OCI-LY7 (cell line): ENCODE results near the gene LATS2. TPM values are rescaled to one million over a fixed set of nuclear protein-coding genes. Genes with fewer than 3 reads are reported as not detected.

ENCODE experiments used
- BruUV-seq: library from RNA; stranded (reverse); fragments of 400-500 nt; replicated peaks from 2 replicates; lab custom pipeline; 2021; lab: Mats Ljungman, UMichigan
- CTCF ChIA-PET: fragments of 300-600 bp; sonication (Branson Sonifier 250); formaldehyde crosslinking; loops from one replicate; lab custom pipeline; 2022; ENCODE audit warnings: antibody characterized with exemption; ENCODE audit not compliant: unreplicated experiment; lab: Charles Lee
- POLR2A ChIA-PET: fragments of 300-600 bp; sonication (Branson Sonifier 250); formaldehyde crosslinking; loops from one replicate; lab custom pipeline; 2022; ENCODE audit warnings: antibody characterized with exemption; lab: Charles Lee
- DNase-seq: peaks from one replicate; pipeline ENCODE4 v3.0.0-alpha.2; 2015; ENCODE audit warnings: low spot score
- H2AFZ ChIP-seq: fragments of 200-600 bp; sonication (generic), shearing (Covaris generic); 2 replicates; pipeline ENCODE4 v1.6.1; 2014; ENCODE audit warnings: mild to moderate bottlenecking, antibody characterized with exemption, low read length, moderate library complexity
- H3K27ac ChIP-seq: fragments of 200-600 bp; sonication (generic); 2 replicates; pipeline ENCODE4 v1.5.1; 2014; ENCODE audit warnings: mixed run types, low read depth, mild to moderate bottlenecking, moderate library complexity, low read length, inconsistent platforms; ENCODE audit not compliant: poor library complexity, severe bottlenecking
- H3K36me3 ChIP-seq: fragments of 200-600 bp; sonication (generic); 2 replicates; pipeline ENCODE4 v1.6.1; 2014; ENCODE audit warnings: mild to moderate bottlenecking, antibody characterized with exemption, low read length, moderate library complexity, mixed read lengths; ENCODE audit not compliant: insufficient read depth
- H3K4me1 ChIP-seq: fragments of 200-600 bp; sonication (generic); 2 replicates; pipeline ENCODE4 v1.5.1; 2014; ENCODE audit warnings: mild to moderate bottlenecking, low read length; ENCODE audit not compliant: insufficient read depth, poor library complexity, severe bottlenecking
- H3K4me2 ChIP-seq: fragments of 200-600 bp; sonication (generic); 2 replicates; pipeline ENCODE4 v1.6.1; 2014; ENCODE audit warnings: mild to moderate bottlenecking, low read length
- H3K4me3 ChIP-seq: fragments of 200-600 bp; sonication (generic); 2 replicates; pipeline ENCODE4 v1.5.1; 2014; ENCODE audit warnings: mild to moderate bottlenecking, low read depth, low read length; ENCODE audit not compliant: poor library complexity, severe bottlenecking
- H3K79me2 ChIP-seq: fragments of 200-600 bp; sonication (generic); 2 replicates; pipeline ENCODE4 v1.6.1; 2016; ENCODE audit warnings: low read depth, mild to moderate bottlenecking, low read length, moderate library complexity, mixed read lengths; ENCODE audit not compliant: insufficient read depth
- H3K9me2 ChIP-seq: fragments of 200-600 bp; sonication (generic); 2 replicates; pipeline ENCODE4 v1.6.1; 2016; ENCODE audit warnings: mild to moderate bottlenecking, low read length, mixed read lengths; ENCODE audit not compliant: insufficient read depth
- H3K9me3 ChIP-seq: fragments of 200-600 bp; sonication (generic); 2 replicates; pipeline ENCODE4 v1.6.1; 2014; ENCODE audit warnings: mild to moderate bottlenecking, mixed run types, low read length, mixed read lengths
- H4K20me1 ChIP-seq: fragments of 200-600 bp; sonication (generic); 2 replicates; pipeline ENCODE4 v1.6.1; 2014; ENCODE audit warnings: mild to moderate bottlenecking, antibody characterized with exemption, low read length, moderate library complexity, mixed read lengths; ENCODE audit not compliant: insufficient read depth
- EZH2phosphoT487 ChIP-seq: fragments of 200-600 bp; sonication (generic); IDR thresholded peaks from 2 replicates; pipeline ENCODE4 v1.6.1; 2018; ENCODE audit warnings: low read depth, borderline replicate concordance, mild to moderate bottlenecking, mixed run types, antibody characterized with exemption, low read length, moderate library complexity, mixed read lengths
- intact Hi-C: fragments of 100-400 bp; cut with micrococcal nuclease; formaldehyde crosslinking; loops from one replicate; pipeline ENCODE4 v1.10.0; 2022; ENCODE audit not compliant: unreplicated experiment
- total RNA-seq, 2 experiments: library from RNA; depleted of rRNA in 1 of 2; stranded (reverse); fragments of >200 nt in 1 of 2; shearing (Covaris generic) in 1 of 2; gene quantifications; 2 replicates each; pipeline ENCODE4 v1.2.3, GENCODE V29; 2014 to 2022
- TF ChIP-seq, protein P1 (sequence below): fragments of 200-600 bp; sonication (generic); conservative IDR thresholded peaks from 2 replicates; pipeline ENCODE4 v1.5.1; 2014; ENCODE audit warnings: mild to moderate bottlenecking, antibody characterized with exemption, low read length, moderate library complexity, mixed read lengths

The LATS2 gene
- total RNA-seq, 2 experiments from 2014 or later: 0.19 to 1.3 TPM

DNA sequence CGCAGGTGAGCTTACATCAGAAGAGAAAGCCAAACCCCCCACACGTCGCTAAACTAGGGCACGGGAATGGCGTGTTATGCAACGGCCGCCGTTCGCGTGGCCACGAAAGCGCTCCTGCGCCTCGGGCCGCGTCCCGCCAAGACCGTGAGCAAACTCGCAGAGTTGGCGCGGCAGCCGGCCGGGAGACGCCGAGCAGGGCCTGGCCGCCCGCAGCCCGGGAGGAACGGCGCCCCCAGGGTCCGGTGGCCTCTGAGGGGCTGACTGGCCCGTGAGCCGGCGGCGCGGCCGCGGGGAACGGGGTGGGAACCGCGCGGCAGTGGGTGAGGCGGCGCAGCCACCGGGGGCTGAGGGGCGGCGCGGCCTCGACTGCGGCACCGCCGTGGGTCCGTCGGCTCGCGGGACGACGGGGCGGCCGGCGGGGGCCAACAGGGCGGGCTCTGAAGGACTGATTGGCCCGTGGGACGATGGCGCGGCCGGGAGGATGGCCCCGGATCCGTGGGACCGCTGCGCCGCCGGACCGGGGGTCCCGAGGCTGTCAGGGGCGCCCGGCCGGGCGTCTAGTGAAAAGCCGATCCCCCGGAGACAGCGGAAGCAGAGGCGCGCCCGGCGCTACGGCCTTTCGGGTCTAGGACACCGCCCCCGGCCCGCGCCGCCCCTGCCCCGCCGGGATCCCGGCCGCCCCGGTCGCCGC, 903 bp downstream of the LATS2 start:
- no peaks in the 10 kb centered on the region for H3K79me2 ChIP-seq
- H3K4me2 ChIP-seq: no peak overlapping the region
- ChIA-PET CTCF (no interaction called here), POLR2A (no interaction called here)
- H4K20me1 ChIP-seq: no peaks in the 10 kb centered on the region
- H3K4me1 ChIP-seq: no peaks in the 10 kb centered on the region
- no peak overlapping the region for H3K4me3 ChIP-seq
- BruUV-seq: no TSS peak
- H3K27ac ChIP-seq: no peak overlapping the region
- H3K36me3 ChIP-seq: no peaks in the 10 kb centered on the region
- TF ChIP-seq EZH2phosphoT487: no peak
- TF ChIP-seq, protein P1, sequence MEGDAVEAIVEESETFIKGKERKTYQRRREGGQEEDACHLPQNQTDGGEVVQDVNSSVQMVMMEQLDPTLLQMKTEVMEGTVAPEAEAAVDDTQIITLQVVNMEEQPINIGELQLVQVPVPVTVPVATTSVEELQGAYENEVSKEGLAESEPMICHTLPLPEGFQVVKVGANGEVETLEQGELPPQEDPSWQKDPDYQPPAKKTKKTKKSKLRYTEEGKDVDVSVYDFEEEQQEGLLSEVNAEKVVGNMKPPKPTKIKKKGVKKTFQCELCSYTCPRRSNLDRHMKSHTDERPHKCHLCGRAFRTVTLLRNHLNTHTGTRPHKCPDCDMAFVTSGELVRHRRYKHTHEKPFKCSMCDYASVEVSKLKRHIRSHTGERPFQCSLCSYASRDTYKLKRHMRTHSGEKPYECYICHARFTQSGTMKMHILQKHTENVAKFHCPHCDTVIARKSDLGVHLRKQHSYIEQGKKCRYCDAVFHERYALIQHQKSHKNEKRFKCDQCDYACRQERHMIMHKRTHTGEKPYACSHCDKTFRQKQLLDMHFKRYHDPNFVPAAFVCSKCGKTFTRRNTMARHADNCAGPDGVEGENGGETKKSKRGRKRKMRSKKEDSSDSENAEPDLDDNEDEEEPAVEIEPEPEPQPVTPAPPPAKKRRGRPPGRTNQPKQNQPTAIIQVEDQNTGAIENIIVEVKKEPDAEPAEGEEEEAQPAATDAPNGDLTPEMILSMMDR: no peak
- no peak for DNase-seq
- intact Hi-C loops: no loop called here
- no peaks in the 10 kb centered on the region for H3K9me3 ChIP-seq
- no peaks in the 10 kb centered on the region for H3K9me2 ChIP-seq
- H2AFZ ChIP-seq: no peak overlapping the region

DNA sequence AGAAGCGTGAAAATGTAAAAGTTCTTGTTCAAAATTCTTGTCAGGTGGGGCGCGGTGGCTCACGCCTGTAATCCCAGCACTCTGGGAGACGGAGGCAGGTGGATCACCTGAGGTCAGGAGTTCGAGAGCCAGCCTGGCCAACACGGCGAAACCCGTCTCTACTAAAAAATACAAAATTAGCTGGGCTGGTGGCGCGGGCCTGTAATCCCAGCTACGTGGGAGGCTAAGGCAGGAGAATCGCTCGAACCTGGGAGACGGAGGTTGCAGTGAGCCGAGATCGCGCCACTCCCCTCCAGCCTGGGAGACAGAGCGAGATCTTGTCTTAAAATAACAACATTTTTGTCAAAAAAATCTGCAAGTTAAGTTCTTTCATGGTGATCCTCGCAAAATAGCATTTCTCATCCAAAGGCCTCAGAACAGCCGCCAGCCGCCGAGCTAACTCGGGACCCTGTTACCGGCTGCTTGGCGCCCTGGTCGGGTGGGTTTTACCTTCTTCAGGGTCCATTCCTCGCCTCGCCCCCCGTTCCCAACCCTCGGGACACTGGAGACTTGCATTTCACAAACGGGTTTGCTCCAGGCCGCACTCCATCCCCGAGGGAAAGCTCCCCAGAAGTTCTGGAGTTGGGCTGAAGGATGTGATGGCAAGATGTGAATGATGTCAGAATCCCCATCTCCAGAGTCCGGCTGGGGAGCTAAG, 1.6 kb downstream of the LATS2 start:
- TF ChIP-seq, protein P1: no peak
- no peak for TF ChIP-seq EZH2phosphoT487
- Histone ChIP-seq H2AFZ (no peak overlapping the region), H3K9me2 (no peaks in the 10 kb centered on the region), H3K79me2 (no peaks in the 10 kb centered on the region), H4K20me1 (no peaks in the 10 kb centered on the region), H3K9me3 (no peaks in the 10 kb centered on the region), H3K4me1 (no peaks in the 10 kb centered on the region), H3K4me2 (no peak overlapping the region), H3K4me3 (no peak overlapping the region), H3K36me3 (no peaks in the 10 kb centered on the region), H3K27ac (no peak overlapping the region)
- no peak for DNase-seq
- ChIA-PET CTCF (no interaction called here), POLR2A (no interaction called here)
- intact Hi-C loops: no loop called here
- BruUV-seq: no TSS peak

DNA sequence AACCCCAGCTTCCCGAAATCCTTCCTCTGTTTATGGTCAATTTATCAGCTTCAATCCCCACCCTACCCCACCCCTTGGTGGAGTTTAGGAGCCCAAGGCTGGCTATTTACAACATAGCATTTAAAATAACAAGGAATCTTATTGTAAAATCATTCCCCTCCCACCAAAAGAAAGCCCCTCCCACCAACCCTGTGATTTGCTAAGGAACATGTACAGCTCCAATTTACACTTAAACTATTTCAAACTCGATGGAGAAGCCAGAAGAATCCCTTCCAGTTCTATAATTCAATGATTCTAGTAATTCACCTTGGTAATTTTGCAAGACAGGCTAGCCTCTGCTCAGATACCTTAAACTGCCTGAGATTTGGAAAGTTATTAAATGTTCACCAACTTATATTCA, 3.0 kb downstream of the LATS2 start:
- Histone ChIP-seq H3K27ac (no peak overlapping the region), H4K20me1 (no peaks in the 10 kb centered on the region), H3K79me2 (no peaks in the 10 kb centered on the region), H3K4me1 (no peaks in the 10 kb centered on the region), H3K4me3 (no peak overlapping the region), H3K9me3 (no peaks in the 10 kb centered on the region), H3K9me2 (no peaks in the 10 kb centered on the region), H3K4me2 (no peak overlapping the region), H2AFZ (no peak overlapping the region), H3K36me3 (no peaks in the 10 kb centered on the region)
- no TSS peak for BruUV-seq
- intact Hi-C loops: no loop called here
- POLR2A ChIA-PET: interaction anchor here (0.6 kb wide), 1 partner anchor 54 kb away, joined by 4 read pairs; no protein-coding TSS in a partner anchor
- TF ChIP-seq EZH2phosphoT487: no peak
- TF ChIP-seq, protein P1: no peak
- CTCF ChIA-PET: no interaction called here
- DNase-seq: no peak
